A549 (cell line): Measurements from ENCODE around the gene MAML3.

Source experiments
- CTCF ChIP-seq: fragments of >200 bp; sonication (Bioruptor Twin); formaldehyde crosslinking; IDR thresholded peaks from 3 replicates; pipeline ENCODE4 v1.5.1; 2016
- JUNB ChIP-seq: fragments of >200 bp; sonication (Bioruptor Twin); formaldehyde crosslinking; IDR thresholded peaks from 2 replicates; pipeline ENCODE4 v1.6.1; 2016
- POLR2A ChIP-seq: IDR thresholded peaks from 2 replicates; pipeline ENCODE4 v1.6.1; 2012; ENCODE audit warnings: mild to moderate bottlenecking, low read length
- RNF2 ChIP-seq: fragments of 200-600 bp; sonication (generic); IDR thresholded peaks from 2 replicates; pipeline ENCODE4 v1.6.1; 2016; ENCODE audit warnings: low read depth, mild to moderate bottlenecking, antibody characterized with exemption, moderate library complexity, borderline replicate concordance
- TP53 ChIP-seq: fragments of 250-450 bp; sonication (Bioruptor Pico); IDR thresholded peaks from 2 replicates; pipeline ENCODE4 v1.5.0; 2021; ENCODE audit warnings: mild to moderate bottlenecking, moderate library complexity

DNA sequence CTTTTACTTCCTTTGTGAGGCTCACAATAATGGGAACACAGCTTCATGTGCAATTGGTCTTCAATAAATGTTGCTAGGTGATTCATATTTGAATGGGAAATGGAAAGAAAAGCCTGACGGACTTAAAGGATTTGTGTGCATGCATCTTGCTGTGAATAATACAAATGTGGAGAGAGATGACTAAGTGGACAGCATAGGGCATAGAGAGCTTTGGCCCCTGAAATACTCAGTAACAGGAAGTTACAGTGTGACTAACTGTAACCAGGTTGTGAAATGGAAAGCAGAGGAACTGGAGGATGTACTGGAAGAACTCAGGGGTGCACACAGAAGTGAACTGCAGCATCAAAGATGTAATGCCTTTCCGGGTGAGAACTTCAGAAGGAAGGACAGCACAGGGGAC, 281.7 kb downstream of the MAML3 start:
- TF ChIP-seq JUNB (no peak), TP53 (CRISPR knock-in tag) (no peak), RNF2 (no peak), CTCF (no peak), POLR2A (no peak)
